Stimulated activated CD4-positive, alpha-beta T cell treated with anti-CD3 and anti-CD28 coated beads, Interleukin-15, amount 100 ng/mL, for 24 hours (primary cell): Measurements from ENCODE around the gene GATB.

Experiments
- DNase-seq: peaks from one replicate; pipeline ENCODE4 v3.0.0-alpha.2; 2020

Gene GATB

DNA sequence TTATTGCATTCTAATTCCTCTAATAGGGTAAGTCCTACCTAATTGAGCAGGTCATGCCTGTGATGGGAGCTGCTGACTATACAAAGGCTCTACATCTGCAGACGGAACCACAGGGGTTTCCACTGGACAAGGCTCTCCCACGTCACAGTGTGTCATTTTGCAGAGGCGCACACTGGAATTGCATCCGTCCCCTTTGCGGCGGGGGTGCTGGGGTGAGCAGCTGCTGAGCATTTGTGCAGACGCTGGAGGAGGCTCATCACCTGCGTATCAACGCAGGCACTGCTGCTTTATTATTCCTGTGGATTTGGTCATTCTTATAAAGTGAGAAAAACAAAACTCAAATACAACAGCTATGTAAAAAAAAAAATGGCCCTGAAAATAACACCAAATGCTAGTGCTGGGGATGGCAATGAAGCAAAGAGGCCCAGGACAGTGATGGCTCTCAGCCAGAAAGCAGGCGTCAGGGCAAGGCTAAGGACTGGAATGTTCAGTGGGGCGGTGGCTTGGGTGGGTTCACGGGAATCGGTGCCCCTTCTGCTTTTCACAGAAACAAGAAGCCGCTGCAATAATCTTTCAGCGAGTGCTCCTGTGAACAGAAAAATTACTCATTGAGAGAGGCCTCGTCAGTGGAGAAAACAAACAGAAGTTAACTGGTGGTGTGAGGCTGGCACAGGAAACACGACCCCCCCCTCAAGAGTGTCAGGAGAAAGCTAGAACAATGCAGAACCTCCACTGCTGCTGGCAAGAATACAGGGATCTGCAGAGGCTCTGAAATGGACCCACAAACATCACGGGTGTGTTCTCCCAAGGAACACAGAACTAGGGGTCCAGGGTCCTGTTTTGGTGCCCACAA, 67.8 kb downstream of the GATB start:
- DNase-seq: no peak

DNA sequence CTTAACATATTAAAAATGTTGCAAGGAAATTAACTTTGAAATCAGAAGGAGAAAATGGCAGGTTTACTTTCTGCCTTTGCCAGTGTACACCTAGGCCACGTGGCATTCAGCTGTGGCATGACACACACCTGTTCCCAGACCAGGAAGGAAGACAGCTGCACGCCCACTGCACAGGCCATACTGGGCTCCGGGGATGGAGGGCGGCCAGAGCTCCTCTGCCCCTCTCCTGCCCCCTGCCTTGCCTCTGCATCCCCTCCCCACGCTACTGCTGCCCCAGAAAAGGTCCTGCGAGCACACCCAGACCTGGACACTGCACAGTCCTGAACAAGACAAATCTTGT, 68.4 kb downstream of the GATB start:
- no peak for DNase-seq

DNA sequence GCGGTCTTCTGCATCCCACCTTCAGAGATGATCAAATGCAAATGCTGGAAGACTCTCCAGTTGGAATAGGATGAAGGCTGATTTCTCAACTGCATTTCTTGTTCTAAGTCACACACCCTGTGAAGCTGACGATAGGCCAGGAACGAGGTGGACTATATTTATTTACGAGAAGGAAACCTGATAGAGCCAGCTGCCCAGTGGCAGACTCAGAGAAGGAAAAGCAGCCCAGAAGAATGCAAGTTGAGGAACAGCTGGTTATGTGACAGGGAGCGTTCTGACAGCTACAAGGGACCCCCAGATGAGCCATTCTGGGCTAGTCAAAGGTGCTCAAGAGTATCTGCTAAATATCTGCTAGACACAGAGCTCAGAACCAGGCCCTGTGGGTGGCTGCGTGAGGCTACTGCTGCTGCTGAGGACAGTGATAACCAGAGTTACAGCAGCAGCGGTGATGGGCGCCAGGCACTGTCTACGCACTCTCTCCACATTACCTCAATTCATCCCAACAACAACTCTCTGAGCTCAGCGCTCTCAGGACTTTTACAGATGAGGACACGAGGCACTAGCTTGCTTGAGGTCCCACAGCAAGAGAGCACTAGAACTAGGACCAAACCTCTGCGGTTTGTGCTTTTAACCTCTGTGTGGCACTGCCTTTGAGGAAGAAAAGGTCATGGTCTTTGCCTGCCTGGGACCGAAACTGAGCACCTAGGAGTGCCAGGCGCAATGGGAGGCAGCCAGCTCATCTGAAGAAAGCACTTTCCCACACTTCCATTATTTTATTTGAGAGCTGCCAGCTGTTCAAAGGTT, 69.0 kb downstream of the GATB start:
- DNase-seq: no peak

DNA sequence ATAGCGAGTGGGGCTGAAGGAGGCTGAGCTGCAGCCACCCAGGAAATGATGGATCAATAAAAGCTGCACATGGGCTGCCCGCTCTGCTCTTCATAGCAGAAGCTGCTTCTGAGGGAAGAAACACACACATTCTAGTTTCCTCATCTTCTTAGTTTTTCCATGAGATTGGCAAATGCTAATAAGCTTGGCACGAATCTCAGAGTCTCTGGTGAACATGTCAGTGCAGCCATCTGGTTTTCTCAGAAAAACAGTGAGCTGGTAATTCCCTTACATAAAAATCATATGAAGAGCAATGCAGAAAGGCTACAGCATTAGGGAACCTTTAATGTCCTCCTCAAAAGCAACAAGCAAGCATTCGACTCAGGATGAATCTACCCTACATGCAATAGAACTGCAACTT, 69.9 kb downstream of the GATB start:
- DNase-seq: no peak

DNA sequence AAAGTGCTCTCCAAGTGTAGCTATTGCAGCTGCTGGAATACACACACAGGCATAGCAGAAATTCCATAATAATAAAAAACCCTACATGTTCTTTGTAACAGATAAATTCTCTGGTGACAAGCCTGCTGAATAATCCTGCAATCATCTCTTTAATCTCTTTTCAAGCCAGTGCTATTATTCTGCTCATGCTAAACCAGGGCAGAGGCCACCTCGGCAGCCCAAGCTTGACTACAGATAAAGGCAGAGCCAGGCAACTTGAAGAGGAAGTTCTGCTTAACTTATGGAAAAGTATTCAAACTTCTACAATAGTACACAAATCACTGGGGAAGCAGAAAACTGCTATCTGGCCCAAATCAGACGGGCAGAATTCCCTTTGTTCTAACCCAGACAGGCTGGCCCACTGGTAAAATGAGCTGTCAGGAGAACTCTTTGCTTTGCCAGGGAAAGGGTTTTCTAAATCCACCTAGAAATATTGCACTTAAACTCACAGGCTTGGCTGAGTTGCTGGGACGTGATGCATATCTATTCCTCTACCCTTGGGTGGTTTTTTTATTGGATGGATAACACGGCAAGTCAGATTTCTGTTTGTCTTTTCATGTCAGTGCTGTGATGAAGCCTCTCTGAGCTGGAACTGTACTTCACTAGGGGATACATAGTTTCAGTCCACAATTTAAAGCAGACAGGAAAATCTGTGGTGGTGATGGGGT, 70.5 kb downstream of the GATB start:
- no peak for DNase-seq

DNA sequence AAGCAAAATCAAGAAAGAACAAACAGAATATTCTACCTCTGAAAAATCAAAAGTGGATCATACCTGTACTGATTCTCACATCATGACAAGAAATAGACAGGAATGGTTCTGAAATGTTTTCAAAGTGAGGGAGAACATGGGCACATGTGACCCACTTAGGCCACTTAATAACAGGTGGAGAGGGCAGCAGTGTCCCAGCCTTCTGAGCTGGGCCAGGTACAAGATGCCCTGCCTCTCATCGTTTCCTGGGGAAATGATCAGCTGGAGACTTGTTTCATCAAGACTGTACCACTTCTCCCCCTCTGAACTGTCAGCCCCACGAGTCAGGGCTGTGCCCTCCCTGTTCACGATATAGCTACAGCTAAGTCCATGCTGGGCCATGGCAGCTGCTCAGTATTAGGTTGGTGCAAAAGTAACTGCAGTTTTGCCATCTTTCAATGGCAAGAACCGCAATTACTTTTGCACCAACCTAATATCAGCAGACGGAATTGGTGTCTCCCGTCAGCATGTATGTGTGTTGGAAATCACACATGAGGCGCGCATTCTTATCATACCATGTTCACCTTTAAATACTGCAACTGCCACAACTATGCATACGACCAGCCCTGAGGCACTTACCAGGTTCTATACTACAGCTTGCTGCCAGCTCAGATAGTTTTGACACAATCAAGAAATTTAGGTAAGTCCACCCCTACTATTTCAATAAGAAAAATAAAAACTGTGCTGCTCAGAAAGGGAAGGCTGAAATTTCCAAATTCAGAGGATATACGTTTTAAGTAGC, 71.4 kb downstream of the GATB start:
- no peak for DNase-seq

DNA sequence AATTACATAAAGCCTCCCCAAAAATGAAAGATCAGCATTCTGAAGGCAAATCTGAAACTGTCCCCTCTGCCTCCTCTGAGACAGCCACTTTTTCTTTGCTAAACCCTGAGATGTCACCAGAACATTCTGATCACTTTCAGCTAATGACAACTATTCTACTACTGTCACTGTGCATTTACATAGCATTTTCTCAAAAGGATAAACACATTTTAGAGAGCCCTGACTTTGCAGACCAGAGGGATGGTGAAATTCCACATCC, 72.1 kb downstream of the GATB start:
- no peak for DNase-seq

DNA sequence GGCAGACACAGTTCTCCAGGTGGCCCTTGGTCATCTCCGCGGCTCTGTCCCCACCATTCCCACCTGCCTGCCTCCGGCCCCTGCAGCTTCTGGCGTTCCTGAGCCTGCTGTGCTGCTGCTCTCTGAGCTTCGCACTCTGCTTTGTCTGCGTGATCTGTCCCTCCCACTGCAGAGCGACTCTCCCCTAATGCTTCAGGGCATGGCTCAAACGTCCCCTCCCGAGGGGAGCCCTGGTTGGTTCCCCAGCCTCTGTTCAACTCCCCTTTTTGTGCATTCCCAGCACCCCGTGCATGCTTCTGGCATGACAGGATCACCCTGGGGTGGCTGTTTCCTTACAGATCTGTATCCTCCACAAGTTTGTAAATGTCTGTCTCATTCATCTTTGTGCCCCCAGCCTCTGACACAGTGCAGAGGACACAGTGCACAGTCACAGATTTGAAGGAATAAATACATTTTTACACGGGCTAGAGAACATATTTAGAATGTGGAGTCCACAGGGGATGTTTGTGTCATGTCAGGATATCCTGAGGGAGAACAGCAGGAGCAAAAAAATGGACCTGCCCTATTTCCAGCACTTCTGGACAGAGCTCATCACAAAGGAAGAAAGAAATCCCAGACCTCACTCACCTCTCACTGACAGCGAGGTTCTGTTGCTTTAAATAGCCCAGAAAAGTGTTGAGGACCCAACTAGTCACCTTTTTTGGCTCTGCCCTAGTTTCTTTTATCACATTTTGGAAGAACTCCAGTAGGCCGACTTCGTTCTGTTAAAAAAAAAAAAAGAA, 72.6 kb downstream of the GATB start:
- no peak for DNase-seq

DNA sequence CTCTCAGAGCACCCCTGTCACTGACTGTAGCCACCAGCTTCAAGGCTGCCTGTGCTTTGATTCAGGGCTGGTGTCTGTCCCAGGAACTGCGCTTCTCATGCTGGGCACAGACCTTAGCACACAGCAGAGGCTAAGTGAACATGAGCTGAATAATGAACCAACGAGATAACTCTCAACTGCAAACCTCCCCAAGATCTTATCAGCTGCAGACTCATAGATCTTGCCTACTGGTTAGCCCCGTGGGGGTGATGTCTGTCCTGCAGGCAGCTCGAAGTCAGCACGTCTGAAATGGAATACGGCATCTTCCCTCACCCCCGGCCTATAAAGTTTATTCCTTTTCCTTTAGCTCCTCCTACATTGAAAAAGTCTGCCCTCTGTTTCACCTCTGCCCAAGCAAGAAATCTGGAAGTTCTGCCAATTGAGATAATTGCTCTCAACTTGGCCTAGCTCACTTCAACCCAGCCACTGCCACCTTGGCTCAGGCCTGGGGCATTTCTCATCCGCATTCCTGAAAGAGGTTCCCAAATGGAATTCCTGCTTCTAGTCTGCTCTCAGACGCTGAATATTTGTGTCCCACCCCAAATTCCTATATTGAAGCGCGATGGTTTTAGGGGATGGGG, 73.7 kb downstream of the GATB start:
- no peak for DNase-seq

DNA sequence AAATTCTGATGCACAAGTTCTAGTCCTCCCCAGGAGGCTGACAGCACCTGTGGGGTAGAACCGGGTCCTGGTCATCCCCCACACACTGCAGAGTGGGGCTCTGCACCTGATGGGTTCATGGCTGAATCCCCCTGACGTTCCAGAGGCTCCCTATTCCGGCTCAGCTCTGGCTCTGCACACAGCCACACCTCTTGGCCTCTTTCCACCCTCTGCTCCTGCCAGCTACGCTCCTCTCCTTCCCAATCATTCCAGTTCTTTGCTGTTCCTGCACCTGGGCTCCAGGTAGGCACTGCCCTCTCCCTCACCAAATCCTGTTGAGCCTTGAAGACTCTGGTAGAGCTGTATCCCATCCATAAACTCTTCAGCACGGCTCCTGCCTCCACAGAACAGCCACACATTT, 75.5 kb downstream of the GATB start:
- no peak for DNase-seq

DNA sequence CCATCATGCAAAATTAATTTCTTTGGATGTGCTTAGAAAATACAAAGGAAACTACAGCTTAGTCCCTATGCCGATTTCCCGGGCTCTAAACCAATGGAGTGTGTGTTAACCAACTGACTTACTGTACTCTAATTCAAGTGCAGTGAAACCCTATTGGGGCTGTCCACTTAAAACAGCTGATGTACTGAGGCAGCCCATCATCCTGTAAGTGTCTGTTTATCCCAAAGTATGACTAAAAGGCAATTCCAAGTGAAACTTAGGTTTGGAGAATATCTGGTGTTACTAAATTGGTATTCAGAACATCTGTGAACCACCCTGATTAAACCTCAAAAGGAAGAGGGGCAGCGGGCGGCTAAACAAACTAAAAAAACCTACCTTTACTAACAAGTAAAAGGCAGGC, 79.7 kb downstream of the GATB start:
- no peak for DNase-seq

DNA sequence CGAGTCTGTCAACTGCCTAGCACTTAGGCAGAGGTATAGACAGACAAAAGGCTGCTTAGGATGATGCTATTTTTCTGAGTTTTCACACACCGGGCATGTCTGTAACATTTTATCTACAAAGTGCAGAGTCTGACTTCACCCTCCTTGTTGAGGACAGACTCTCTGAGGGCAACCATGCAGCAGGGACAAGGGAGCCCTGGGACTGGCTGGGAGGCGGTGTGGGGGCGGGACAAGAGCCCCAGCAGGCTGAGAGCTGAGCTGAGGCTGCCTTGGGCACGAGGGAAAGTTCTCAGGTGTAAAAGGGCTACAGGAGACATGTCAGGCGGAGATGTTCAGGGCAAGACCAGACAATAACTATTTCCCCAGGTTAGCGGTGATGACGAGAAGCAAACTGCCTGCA, 81.6 kb downstream of the GATB start:
- no peak for DNase-seq

DNA sequence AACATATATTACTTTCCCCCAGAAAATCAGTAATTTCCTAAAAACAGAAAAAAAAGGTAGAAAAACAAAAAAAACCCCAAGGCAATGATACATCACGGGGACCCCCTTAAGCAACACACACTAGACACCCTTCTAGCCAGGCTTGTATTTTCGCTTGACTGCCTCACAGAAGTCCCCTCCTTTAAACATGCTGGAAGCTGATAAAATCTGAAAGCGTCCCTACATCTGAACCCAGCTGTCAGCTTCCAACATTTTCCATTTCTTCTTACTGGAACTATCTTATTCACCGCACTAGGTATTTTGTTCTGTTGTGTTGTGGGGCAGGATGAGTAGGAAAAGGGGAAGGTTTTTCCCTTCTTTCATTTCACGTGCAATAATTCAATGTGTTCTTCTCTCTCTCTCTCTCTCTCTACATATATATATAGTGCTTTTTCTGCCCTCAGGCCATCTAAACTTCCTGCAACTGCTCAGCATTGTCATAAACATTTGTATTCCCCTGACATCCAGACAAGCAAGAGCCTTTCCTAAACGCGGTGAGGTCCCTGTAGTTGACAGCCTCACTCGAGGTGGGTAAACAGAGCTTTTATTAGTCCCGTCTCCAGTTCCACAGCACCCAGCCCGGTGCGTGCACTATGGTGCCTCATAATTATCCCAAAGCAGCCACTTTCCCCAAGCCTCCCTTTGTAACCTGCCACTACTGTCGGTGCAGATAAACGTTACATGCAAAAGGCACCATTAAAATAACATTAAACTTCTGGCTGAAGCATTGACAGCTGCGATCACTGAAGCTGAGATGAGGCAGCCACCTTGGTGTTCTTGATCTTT, 82.5 kb downstream of the GATB start:
- DNase-seq: no peak

DNA sequence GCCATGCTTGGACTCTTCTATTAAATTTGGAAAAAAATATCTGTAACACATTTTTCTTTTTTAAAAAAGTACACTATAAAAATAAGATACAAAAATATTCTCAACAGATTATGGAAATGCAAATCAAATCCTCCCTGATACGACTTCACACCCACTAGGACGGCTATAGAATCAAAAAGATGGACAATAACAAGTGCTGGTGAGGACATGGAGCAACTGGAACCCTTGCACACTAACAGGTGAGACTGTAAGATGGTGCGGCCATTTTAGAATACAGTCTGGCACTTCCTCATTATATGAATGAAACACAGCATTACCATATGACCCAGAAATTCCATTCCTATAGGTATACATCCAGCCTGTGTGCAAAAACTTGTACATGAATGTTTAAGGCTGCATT, 83.6 kb downstream of the GATB start:
- DNase-seq: no peak

DNA sequence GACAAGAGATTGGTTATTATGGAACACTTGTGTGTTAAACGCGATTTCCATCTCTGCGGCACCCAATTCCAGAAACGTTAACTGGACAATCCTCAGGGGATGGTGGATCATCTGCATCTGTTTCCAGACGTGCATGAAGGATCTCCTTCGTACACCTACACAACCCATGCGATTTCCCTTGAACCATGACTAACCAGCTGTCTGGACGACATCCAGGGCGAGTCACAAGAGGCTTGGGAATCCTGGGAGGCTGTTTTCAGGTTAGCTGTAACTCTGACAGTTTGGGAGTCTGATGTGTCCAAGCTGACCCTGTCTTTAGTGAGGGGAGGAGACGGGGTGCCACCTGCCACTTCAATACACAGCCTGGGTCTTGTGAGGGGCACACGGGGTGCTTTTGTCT, 84.5 kb downstream of the GATB start:
- DNase-seq: no peak

DNA sequence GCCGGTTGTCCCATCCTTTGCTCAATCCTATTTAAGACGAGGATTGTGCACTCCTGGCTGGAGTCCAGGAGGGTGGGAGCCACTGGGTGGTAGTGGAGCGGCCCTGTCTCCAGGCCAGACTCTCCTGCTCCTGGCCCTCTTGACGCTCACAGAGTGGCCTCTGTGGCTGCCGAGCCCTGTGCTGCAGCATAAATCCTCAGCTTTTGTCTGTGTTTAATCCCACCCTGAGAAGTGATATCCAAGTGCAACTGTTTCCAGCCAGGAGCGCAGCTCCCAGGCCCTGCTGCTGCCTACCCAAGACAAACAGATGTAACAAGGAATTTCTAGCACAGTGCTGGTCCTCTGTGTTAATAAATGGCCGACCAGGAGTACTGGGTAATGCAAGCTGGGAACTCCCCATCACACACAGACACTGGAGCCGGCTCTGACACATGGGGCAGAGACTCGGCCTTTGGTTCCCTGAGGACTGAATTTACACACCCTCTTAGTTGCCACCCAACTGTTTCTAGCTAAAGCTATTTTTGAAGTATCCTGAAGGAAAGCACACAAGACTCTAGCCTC, 85.3 kb downstream of the GATB start:
- no peak for DNase-seq

DNA sequence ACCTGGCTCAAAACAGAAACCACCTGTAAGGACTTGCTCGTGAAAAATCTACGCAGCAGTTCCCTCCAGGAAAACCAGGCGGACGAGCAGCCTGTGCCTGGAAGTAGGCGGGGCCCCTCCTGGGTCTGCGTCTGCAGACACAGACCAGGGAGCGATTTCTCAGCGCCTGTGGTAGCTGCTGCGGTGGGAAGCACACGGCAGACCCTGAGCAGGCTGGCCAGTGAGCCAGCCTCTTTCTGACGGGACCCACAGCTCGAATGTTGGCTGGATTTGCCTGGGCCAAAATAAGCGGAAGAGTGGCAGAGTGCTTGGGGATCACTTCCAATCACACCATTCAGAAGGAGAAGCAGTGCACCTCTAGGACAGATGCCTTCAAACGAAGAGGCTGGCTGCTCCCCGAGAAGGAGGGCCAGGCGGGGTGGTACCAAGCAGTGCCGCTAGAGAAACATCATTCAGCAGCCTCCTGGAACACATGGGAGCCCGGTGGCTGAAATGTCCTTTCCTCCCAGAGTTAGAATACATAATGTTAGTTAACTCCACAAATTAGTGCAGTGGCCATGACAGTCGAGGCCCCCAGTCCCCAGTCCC, 85.9 kb downstream of the GATB start:
- DNase-seq: no peak

DNA sequence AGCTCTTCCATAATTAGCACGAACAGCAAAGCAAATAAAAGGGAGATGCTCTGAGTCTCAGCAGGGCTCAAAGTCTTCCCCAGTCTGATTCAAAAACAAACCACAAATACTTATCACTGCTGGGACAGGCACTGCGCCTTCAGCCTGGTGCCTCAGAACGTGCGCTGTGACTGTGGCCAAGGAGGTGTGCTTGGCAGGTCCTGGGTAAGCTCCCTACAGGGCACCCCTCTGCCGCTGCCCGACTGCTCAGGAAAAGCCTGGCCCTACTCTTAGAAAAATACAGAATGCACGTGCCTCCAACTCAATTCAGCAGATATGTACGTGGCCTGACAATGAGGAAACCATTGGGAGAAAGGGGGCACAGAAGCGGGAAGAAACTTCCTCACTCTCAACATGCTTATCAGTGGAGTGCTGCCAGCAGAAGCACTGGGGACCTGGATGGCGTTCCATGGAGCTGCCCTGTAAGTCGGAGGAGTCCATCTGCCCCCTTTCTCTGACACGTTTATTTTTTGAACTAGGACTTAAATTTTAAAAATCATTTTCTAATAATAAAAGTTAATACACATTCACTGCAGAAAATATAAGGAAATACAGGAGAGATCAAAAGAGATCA, 86.8 kb downstream of the GATB start:
- DNase-seq: no peak

DNA sequence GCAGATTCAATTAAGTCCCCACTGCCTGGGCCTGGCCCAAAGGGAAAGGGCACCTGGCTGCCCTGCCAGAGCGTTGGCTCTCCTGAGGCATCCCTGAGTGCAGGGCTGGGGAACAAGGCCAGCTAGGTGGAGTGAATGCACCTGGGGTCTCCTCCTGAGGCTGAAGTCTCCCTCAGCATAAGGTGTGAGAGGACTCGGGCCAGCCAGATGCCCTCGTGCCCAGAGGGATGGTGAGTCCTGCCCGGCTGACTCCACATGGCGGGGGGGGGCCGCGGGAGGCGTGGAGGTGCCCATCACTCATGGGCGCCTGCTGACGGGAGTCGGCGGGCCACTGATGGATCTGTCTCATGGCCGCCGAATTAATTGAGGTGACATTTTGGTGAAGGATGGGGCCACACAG, 87.8 kb downstream of the GATB start:
- no peak for DNase-seq

DNA sequence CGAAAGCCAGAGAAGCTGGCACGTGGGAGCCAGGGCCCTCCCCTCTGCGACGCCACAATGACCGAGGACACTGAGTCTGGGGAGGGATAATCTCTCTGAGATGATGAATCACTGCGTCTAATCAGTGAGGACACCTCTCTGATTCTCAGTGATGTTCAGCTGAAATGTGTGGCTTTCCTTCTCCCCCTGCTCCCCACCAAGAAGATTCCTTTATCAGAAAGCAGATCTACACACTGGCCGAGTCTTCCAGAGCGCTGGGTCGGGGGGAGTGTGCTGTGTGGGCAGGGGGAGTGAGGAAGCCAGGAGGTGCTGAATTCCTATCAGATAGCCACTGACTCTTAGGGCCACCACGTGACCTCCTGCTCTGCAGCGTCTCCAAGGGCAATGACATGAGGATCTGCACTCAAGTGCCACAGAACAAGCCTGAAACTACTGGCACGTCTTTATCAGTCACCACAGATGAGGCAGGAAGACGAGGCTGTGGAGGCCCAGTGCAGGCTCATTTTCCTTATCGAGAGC, 89.2 kb downstream of the GATB start:
- DNase-seq: no peak
